SHP77 treated with DMSO at 0.1 percent for 48 hours (cell line): Measurements from ENCODE around the gene MINK1.
"Not testable (repeated sequence)": the region's sequence is repeated elsewhere in the genome, so short reads cannot be mapped to it uniquely, and the experiment has no call there.

Experiments used
- DNase-seq: peaks from one replicate; lab custom pipeline; 2025; lab: John Stamatoyannopoulos, UW

The MINK1 gene

DNA sequence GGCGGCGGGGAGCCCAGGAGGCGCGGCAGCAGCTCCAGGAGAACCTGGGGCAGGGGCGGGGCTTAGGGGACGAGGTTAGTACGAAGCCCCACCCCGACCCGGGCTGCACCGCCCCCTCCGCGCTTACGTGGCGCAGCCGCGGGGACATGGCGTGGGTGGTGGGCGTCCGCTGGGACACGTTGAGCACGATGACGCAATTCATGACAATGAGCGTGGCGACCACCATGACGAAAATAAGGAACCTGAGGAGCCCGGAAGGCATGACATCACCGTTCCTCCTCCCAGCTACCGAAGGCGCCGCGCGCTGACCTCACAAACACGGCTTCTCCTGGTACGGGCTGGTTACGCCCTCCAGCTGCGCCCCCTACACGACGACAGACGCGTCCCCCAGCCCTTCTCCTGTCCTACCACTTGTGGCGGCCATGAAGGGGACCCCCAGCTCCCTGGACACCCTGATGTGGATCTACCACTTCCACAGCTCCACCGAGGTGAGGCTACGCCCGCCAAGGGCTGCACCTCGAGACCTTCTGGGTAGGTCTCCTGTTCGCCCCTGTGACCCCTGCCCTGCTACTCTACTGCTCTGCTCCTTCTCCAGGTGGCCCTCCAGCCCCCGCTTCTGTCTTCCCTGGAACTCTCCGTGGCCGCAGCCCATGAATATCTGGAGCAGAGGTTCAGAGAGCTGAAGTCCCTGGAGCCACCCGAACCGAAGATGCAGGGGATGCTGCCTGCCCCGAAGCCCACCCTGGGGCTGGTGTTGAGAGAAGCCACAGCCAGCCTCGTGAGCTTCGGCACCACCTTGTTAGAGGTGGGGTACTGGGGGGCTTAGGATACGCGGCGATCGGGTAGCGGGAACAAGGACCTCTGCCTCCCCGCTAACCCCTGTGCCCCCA, 66.4 kb downstream of the MINK1 start, which contains the start of gene C17orf107:
TSS of gene C17orf107 (plus strand) at position 196 of the 890 bp plus-strand sequence. CDS start at position 423, 227 bp downstream.
- DNase-seq = no peak

DNA sequence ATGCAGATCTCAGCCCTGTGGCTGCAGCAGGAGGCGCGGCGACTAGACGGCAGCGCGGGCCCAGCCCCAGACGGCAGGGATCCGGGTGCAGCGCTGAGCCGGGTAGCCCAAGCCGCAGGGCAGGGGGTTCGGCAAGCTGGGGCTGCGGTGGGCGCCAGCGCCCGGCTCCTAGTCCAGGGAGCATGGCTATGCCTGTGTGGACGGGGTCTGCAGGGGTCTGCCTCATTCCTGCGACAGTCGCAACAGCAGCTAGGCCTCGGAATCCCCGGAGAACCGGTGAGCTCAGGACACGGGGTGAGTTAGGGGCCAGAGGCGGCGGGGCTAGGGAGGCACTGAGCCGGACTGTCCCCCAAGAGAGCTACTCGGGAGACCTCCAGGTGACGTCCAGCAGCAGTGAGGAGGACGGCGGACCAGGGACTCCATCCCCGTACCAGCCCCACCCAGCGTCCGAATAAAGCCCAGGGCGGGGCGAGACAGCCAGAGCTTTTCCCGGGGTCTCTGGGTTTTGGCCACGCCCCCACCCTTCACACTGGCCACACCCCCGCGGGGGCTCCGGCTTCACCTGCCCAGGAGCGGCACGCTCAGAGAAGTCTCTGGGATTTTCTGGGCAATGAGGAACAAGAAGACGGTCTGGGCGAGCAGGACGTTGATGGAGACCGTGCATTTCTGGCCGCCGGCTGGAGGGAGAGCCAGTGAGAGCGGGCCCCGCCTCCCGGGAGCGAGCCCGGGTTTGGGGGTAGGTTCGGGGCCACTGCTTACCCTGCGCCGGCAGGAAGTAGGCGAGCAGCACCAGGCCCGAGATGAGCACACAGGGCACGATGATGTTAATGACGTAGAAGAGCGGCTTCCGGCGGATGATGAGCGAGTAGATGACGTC, 67.3 kb downstream of the MINK1 start:
- DNase-seq = no peak

DNA sequence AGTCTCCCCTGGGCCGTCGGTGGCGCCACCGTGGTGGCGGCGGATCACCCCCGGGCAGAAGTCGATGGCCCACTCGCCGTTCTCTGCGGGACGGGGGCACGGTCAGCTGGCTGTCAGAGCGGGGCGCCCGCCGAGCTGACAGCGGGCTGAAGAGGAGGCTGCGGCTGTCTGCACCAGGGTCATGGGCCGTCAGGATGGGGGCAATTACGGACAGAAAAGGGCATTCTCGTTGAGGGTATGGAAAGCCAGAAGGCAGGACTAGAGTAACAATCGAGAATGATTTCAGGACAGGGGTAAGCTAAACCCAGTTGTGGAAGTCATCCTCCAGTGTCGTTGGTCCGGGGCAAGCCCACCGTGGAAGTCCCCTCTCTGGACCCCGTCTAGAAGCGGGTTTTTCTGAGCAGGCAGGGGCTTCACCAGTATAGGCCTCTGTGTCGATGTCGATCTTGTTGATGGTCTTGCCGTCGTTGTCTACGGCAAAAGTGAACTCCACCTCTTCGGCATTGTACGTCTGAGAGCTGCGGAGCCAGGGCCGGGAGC, 68.0 kb downstream of the MINK1 start:
- DNase-seq = no peak

DNA sequence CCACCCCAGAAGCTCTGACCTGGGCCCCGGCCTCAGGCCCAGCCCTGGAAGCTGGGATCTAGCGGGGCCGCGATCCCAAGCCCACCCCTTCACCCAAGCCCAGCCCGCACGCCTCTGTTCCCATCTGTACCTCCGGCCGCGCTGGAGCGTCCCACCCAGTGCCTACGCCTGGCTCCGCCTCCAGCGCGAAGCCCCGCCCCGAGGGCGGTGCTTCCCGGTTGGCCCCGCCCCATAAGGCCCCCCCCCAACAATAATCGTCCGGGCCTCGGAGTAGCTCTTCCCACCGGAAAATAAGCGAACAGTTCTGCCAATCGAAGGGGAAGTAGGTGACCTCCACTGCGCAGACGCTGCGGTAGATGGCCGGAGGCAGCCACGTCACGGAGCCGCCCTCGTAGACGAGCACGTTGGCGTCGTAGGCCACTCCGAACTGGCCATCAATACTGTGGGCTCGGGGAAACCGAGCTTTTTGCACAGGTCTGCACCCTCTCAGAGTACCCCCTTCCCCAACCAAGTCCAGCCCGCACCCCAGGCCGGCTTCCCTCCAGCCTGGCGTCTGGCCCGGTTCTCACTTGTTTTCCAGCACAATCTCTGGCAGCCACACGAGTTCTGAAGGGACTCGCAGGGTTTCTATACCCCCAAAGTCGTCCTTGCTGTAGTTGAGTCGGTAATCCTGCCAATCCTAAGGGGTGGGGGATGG, 68.7 kb downstream of the MINK1 start:
- peak; percentile 16 for DNase-seq

GRCh38 chr17:4902540-4902939, 69.4 kb downstream of the MINK1 start:
- no peak for DNase-seq

DNA sequence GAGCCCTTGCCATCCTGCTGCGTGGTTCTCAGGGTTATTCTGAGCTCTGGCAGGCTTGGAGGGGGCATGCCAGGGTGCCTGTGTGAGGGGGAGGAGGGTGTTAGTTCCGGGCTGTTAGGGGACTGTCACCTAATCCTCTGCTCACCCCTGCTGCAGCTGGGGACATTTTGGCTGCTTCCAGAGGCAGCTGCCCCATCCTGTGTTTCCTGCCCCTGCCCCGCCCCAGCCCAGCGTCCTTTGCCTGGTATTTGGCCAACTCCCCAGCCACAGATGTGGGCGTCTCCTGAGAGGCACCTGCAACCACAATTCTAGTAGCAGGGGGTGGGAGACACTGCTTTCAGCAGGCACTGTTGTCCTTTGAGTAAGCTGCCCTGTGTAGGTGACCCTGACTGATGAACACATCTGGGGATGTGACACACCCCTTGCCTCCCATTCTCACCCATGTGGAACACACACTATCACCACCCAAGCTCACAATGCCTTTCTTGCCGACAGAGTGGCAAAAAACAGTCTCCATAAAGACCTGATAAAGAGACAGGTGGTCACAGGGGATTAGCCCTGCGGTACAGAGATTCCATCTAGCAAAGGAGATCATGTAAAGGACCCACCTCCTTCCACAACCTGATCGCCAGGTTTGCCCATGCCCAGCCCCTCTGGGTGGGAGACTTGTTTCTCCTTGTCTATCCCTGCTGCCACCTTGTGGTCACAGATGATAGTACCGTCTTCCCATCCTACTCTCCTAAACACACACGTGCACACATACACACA, 70.1 kb downstream of the MINK1 start, which contains the start of gene CHRNE:
TSS of gene CHRNE (minus strand) at position 48 of the 768 bp plus-strand sequence. CDS start at position 13, 35 bp downstream.
- peak; percentile 79 for DNase-seq

DNA sequence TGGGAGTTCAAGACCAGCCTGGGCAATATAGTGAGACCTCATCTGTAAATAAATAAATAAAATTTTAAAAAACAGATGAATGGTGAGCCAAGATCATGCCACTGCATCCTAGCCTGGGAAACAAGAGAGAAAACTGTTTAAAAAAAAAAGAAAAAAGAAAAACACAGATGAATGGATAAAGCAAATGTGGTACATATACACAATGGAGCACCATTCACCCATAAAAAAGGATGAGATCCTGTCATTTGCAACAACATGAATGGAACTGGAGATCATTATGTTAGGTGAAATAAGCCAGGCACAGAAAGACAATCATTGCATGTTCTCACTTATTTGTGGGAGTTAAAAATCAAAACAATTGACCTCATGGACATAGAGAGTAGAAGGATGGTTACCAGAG, 73.5 kb downstream of the MINK1 start:
- not testable (repeated sequence) for DNase-seq

GRCh38 chr17:4908301-4908700, 75.2 kb downstream of the MINK1 start:
- DNase-seq = no peak

- peak; percentile 91 for DNase-seq
Observed at GRCh38 chr17:4908711-4909496, 75.8 kb downstream of the MINK1 start.

DNA sequence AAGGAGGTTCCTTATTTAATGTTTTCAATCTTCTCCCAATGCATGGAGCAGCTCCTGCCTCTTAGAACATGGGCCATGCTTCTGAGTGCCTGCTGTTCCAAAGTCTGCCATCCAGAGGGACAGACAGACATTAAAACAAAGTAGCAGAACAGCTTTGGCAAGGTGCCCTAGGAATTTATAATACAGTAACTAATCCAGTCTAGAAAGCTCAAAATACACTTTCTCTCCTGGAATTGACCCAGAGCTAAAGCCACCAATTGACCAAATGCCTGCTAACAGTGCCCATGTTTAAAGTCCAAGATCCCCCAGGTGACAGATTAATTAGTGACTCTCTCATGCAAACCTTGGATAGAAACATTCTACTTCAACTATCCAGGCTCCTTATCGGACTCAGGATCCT, 80.9 kb downstream of the MINK1 start:
- DNase-seq = no peak

DNA sequence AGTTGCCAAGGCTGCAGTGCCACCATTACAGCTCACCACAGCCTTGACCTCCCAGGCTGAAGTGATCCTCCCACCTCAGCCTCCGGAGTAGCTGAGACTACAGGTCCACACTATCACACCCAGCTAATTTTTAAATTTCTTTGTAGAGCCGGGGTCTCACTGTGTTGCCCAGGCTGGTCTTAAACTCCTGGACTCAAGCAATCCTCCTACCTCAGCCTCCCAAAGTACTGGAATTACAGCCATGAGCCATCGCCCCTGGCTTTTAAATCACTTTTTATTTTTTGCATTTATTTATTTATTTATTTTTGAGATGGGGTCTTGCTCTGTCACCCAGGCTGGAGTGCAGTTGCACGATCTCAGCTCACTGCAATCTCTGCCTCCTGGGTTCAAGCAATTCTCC, 81.4 kb downstream of the MINK1 start:
- not testable (repeated sequence) for DNase-seq

DNA sequence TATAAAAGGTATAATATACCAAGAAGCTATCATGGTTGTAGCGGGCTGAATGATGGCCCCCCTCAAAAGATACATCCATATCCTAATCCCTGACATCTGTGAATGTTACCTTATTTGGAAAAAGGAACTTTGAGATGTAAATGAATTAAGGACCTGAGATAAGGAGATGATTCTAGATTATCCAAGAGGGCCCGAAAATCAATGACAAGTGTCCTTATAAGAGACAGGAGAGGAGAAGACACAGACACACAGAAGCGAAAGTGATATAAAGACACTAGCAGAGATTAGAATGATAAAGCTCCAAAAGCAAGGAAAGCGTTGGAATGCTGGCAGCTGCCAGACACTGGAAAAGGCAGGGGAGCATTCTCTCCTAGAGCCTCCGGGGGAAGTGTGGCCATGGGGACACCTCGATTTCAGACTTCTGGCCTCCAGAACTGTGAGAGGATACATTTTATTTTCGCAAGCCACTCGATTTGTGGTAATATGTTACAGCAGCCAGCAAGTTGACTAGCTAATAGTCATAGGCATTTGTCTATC, 86.4 kb downstream of the MINK1 start:
- DNase-seq = no peak

DNA sequence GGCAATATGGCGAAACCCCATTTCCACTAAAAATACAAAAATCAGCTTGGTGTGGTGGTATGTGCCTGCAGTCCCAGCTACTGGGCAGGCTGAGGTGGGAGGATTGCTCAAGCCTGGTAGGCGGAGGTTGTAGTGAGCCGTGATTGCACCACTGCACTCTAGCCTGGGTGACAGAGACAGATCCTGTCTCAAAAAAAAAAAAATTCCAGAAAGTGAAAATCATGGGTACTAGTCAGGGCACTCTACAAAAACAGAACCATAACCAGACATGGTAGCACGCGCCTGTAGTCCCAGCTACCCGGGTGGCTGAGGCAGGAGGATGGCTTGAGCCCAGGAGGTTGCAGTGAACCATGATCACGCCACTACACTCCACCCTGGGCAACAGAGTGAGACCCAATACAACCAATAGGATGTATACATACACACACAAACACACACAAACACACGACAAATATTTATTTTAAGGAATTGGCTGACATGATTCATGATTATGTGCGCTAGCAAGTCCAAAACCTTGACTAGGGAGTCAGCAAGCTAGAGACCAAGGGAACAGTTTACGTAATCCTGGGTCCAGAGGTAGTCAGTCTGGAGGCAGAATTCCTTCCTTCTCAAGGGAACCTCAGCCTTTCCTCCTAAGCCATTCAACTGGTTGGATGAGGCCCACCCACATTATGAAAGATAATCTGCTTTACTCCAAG, 87.4 kb downstream of the MINK1 start:
- no peak for DNase-seq

GRCh38 chr17:4921320-4921719, 88.2 kb downstream of the MINK1 start:
- DNase-seq = no peak

DNA sequence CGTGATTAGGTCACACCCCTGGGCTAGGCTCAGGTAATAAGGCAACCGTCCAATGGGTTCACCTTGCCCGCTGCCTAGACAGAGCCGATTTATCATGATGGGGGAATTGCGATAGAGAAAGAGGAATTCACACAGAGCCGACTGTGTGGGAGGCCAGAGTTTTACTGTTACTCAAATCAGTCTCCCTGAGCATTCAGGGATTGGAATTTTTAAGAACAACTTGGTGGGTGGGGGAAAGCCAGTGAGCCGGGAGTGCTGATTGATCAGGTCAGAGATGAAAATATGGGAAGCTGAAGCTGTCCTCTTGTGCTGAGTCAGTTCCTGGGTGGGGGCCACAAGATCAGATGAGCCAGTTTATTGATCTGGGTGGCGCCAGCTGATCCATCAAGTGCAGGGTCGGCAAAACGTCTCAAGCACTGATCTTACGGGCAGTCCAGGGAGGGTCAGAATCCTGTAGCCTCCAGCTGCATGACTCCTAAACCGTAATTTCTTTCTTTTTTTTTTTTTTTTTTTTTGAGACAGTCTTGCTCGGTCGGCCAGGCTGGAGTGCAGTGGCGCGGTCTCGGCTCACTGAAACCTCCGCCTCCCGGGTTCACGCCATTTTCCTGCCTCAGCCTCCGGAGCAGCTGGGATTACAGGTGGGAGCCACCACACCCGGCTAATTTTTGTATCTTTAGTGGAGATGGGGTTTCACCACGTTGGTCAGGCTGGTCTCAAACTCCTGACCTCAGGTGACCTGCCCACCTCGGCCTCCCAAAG, 93.6 kb downstream of the MINK1 start:
- DNase-seq = not testable (repeated sequence)

DNA sequence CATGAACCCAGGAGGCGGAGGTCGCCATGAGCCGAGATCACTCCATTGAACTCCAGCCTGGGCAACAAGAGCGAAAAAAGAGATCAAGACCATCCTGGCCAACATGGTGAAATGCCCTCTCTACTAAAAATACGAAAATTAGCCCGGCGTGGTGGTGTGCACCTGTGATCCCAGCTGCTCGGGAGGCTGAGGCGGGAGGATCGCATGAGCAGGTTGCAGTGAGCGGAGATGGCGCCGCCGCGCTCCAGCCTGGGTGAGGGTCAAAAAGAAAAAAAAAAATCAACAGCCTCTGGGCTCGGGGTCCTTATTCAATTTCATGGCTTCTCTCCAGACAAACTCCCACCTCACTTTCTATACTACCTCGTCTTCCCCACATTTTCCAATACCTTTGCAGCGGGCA, 95.7 kb downstream of the MINK1 start:
- no peak for DNase-seq

DNA sequence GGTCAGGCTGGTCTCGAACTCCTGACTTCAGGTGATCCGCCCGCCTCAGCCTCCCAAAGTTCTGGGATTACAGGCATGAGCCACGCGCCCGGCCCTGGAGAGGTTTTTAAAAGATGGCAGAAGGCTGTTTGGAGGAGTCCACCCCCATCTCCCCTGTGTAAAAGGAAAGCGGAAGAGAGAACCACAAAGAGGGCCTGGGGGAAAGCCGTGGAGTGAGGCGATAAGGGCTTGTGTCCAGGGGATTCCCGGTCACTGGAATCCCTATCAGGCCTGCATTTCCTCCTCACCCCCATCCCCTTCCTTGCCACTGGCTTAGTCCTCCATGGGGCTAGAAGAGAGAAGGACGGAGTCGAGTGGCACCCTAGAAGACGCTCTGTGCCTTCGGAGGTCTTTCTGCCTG, 98.8 kb downstream of the MINK1 start, which contains the start of gene GP1BA:
TSS of gene GP1BA (plus strand) at position 315 of the 400 bp plus-strand sequence. CDS start 328 bp downstream, outside the sequence.
- DNase-seq = no peak

GRCh38 chr17:4932756-4933155, 99.6 kb downstream of the MINK1 start:
- no peak for DNase-seq
